Measurements from ENCODE around the gene FOXC1.

DNA sequence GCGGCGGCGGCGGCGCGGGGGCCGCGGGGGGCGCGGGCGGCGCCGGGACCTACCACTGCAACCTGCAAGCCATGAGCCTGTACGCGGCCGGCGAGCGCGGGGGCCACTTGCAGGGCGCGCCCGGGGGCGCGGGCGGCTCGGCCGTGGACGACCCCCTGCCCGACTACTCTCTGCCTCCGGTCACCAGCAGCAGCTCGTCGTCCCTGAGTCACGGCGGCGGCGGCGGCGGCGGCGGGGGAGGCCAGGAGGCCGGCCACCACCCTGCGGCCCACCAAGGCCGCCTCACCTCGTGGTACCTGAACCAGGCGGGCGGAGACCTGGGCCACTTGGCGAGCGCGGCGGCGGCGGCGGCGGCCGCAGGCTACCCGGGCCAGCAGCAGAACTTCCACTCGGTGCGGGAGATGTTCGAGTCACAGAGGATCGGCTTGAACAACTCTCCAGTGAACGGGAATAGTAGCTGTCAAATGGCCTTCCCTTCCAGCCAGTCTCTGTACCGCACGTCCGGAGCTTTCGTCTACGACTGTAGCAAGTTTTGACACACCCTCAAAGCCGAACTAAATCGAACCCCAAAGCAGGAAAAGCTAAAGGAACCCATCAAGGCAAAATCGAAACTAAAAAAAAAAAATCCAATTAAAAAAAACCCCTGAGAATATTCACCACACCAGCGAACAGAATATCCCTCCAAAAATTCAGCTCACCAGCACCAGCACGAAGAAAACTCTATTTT is 2.0 kb downstream of the FOXC1 start:
- TF ChIP-seq, protein P1, sequence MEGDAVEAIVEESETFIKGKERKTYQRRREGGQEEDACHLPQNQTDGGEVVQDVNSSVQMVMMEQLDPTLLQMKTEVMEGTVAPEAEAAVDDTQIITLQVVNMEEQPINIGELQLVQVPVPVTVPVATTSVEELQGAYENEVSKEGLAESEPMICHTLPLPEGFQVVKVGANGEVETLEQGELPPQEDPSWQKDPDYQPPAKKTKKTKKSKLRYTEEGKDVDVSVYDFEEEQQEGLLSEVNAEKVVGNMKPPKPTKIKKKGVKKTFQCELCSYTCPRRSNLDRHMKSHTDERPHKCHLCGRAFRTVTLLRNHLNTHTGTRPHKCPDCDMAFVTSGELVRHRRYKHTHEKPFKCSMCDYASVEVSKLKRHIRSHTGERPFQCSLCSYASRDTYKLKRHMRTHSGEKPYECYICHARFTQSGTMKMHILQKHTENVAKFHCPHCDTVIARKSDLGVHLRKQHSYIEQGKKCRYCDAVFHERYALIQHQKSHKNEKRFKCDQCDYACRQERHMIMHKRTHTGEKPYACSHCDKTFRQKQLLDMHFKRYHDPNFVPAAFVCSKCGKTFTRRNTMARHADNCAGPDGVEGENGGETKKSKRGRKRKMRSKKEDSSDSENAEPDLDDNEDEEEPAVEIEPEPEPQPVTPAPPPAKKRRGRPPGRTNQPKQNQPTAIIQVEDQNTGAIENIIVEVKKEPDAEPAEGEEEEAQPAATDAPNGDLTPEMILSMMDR (conservative IDR thresholded peaks at IDR 0.05; ENCODE audit: low read depth, low read length): no peak
- TF ChIP-seq EZH2phosphoT487 (IDR thresholded peaks at IDR 0.05; ENCODE audit: borderline replicate concordance, low read length): no peak
- TF ChIP-seq EZH2 (IDR thresholded peaks at IDR 0.05; ENCODE audit: low read length, unreplicated experiment): no peak
